GM19043 (cell line): ENCODE data around the gene CREB5.

ENCODE experiments used
- ATAC-seq: cut with Tn5 transposase; IDR thresholded peaks from one replicate; pipeline ENCODE4 v1.9.1; 2021; ENCODE audit warnings: low read depth; ENCODE audit not compliant: unreplicated experiment

Gene CREB5

DNA sequence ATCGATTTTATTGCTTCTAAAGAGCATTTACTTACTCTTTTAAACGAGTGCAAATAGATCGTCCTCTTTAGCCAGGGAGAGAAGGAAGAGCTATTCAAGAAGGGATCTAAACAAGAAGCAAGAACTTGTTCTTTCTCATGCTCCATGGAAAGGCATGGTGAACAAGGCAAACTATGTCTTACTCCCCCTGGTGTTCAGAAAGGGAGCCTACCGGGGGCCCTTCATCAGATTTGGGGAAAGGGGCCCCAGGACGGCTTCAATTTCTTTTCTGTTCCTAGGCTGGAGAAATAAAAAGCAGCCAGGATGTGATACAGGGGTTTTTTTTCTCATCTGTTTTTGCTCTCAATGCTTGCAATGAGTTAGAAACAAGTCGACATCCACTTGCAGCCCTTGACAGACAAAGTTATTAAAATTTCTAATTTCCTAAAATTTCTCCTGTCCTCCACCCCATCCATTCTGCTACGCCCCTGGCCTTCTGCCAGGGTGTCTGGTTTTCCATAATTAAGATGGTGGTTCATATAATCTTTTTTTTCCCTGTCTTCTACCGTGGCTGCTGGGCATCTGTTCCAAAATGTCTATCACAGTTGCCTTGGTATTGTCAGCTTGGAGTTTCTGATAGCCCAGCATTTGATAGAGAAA is 214.4 kb downstream of the CREB5 start:
- ATAC-seq: no peak

- no peak for ATAC-seq
Measured at GRCh38 chr7:28627263-28627653, 214.9 kb downstream of the CREB5 start.

DNA sequence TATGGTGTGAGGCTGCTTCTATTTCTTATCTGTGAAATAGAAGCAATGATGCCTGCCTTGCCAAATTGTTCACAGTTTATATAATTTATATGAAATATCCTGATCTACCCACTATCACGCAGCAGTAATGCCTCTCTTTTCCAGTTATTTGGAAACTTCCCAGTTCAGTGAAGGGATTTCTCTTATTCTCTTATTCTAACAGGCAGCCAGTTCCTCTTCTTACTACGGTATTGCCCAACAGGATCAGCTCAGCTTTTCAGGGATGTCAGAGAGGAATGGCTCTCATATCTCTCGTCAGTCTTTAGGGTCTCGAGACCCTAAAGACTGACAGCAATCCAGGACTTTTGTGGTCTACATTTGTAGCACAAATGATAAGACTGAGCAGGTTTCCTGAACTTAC is 215.6 kb downstream of the CREB5 start:
- ATAC-seq: no peak

- no peak for ATAC-seq
Measured at GRCh38 chr7:28629216-28629842, 217.0 kb downstream of the CREB5 start.

GRCh38 chr7:28630350-28630749 is 218.0 kb downstream of the CREB5 start:
- no peak for ATAC-seq

GRCh38 chr7:28631995-28632394 is 219.7 kb downstream of the CREB5 start:
- no peak for ATAC-seq

DNA sequence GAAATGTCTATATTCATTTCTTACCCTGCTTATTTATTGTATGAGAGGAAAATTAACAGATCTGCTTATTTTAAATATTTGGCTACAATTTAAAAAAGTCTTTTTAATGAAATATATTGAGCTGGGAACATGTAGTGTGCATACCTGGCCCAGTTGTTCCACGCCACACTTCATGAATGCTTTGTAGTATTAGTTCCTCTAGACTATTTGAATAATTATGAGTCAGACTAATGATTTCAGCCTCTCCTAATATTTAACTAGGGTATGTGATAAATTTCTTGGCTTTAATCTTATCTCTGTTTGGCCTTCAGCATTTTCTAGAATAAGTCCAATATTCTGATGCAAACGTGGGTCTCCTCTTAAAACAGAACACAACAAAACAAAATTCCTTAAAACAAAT is 226.6 kb downstream of the CREB5 start:
- ATAC-seq: no peak

DNA sequence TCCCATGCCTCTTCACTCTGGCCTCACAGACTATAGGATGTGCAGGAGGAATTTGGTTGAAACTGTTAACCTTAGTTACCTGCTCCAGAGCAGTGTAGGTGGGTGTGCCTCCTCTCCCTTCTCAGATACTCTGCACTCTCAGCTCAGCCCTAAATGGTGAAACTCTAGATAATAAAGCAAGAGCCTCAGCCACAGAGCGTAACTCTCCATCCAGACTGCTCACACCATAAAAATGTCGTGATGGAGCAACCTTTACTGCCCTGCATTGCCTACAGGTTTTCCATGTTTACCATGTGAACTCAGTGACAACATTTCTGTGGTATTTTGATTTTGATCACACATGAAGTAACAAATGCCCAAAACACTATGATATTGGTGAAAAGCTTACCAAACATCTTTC is 227.7 kb downstream of the CREB5 start:
- ATAC-seq: no peak

- ATAC-seq: no peak
Measured at GRCh38 chr7:28641752-28642545, 229.6 kb downstream of the CREB5 start.

DNA sequence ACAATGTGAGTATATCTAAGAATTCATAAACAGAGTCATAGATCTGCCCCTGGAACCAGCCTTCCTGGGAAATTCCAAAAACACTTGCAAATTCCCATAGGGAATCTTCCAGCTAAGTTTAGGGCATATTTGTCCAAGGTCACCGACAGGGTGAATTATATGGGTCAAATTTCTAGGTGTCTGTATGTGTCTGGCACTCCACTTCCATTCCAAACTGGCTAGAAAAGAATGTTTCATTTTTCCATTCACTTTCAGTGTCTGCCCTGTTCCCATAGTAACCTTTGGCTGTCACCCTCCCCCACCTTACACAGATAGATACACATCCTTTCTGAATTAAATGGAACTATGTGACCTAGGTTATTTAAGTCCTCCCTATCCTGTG is 230.9 kb downstream of the CREB5 start:
- no peak for ATAC-seq

- no peak for ATAC-seq
Measured at GRCh38 chr7:28643584-28644340, 231.4 kb downstream of the CREB5 start.

- ATAC-seq: no peak
Measured at GRCh38 chr7:28645866-28646265, 233.5 kb downstream of the CREB5 start.

GRCh38 chr7:28646376-28647075 is 234.2 kb downstream of the CREB5 start:
- ATAC-seq: no peak

DNA sequence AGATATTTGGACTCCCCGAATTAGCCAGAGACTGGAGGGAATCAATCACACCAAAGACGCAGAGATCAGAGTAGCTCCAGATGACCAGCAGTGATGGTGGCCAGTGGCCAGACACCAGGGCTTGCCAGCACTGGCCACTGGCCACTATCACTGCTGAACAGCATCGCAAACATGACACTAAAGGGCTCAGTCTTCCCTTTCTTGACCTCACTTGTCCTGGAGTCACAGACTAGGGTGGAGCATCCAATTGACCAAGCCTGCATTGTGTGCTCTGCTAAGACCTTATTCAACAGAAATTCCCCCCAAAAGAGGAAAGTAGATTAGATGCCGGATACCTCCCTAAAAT is 234.7 kb downstream of the CREB5 start:
- ATAC-seq: no peak

- ATAC-seq: no peak
Measured at GRCh38 chr7:28649189-28649588, 236.9 kb downstream of the CREB5 start.

- ATAC-seq: no peak
Measured at GRCh38 chr7:28649811-28650210, 237.5 kb downstream of the CREB5 start.

- ATAC-seq: no peak
Measured at GRCh38 chr7:28654110-28654509, 241.8 kb downstream of the CREB5 start.

GRCh38 chr7:28656529-28656928 is 244.2 kb downstream of the CREB5 start:
- no peak for ATAC-seq

DNA sequence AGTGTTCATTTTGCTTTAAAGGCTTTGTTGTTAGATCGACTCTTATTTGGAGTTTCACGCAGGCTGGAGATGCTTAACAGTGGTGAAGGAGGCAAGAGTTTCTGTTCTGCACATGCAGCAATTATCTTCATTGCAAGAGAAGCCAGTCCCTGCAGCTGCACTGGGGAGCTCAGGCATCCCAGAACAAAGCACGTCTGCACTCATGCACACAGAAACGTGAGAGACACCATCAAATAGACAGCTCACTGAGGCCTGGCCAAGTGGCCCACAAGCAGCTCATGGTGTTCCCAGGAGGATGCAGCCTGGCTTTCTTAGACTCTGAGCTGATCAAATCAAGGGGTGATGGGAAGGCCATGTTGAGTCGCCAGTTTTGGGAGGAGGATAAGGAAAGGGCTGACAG is 246.1 kb downstream of the CREB5 start:
- ATAC-seq: no peak

DNA sequence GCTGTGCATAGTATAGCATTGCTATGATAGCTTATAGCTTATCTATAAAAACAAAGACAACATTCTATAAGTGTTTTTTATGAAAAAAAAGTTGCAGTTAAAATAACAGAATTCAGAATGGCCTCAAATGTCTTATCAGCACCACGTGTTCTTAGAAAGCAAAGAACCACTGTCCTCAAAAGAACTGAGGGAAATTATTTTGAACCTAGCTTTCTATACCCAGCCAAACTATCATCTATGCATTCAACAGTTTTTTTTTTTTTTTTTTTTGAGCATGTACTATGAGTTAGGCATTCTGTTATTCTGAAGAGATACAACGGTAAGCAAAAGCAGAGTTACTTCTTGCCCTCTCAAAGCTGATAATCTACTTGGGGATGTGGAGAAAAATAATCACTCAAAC is 247.8 kb downstream of the CREB5 start:
- ATAC-seq: no peak
